NCI-H526 treated with DMSO at 0.1 percent for 48 hours (cell line): ENCODE measurements around the gene CRMP1.

Source experiments
- DNase-seq: peaks from one replicate; lab custom pipeline; 2025; lab: John Stamatoyannopoulos, UW

CRMP1 gene

DNA sequence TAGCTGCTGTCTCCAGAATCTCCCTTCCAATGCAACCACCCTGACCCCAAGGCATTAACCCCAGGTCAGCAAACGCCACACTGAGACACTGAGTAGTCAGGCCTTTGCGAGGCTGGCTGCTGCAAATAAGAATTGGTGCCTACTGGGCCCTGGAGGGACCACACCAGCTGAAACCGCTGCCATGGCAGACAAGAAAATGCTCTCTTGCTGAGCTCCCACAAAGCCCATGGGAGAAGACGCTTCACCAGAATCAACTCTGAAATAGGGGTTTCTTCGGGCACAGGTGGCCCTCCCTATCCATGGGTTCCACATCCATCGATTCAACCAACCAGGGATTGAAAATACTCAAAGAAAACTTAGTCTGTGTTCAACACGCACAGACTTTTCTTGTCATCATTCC lies 26.7 kb upstream of the CRMP1 start:
- DNase-seq = no peak

DNA sequence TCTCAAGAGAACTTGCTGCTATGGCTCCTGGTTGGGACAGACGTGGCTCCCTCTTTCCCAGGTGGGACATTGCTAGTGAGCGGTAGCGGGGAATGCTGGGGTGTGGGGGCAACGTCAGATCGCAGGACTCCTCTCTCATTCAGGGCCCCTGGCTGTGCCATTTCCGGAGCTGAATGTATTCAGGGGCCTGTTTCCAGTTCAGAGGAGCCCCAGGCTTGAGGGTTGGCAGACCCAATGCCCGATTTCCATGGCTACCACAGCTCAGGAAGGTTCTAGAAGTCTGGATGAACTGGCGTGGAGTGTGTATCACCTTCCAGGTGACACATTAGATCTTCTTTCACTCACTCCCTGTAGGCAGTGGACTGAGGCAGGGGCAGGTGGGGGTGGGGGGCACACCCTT lies 26.2 kb upstream of the CRMP1 start:
- no peak for DNase-seq

DNA sequence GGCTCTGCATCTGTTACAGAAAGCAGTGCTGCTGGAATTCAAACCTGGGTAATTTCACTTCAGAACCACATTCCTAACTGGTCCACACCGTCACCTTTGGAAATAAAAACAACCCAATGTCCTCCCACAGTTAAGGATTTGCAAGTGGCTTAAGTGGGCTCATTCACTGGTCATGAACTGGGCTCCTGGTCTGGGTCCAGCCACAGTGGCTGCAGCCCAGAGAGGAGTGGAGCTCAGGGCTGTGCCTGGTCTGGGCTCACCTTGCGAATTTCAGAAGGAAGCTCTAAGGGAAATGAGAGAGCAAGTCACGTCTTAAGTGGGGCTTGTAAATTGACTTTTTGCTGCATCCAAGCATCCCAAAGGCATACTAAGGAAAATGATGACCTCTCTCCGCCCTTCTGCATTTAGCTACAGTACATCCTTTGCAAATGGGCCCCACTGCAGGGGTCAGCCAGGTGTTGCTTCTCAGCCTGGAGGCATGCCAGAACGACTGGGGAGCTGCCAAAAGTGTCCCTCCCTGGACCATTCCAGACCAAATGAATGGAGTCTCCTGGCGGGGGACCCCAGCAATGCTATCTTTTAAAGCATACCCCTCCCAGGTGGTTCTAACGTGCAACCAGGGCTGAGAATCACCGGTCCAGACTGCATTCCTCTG lies 25.6 kb upstream of the CRMP1 start:
- DNase-seq = no peak

DNA sequence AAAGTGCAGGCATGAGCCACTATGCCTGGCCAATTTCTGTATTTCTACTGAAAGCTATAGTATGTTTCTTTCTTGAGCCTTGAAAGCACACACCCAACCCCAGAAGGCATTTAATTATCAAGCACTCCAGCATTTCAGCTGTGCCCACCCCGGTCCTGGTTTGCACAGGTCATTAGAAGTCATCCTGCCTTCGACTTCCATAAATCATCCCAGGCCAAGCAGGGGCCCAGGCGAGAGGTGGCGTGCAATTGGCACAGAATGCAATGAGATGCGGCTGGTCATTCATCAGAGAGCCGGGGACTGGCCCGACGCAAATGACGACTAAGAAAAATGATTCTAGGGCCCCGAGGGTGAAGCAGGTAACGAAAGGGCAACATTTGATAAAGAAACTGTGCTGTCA lies 24.8 kb upstream of the CRMP1 start:
- no peak for DNase-seq

DNA sequence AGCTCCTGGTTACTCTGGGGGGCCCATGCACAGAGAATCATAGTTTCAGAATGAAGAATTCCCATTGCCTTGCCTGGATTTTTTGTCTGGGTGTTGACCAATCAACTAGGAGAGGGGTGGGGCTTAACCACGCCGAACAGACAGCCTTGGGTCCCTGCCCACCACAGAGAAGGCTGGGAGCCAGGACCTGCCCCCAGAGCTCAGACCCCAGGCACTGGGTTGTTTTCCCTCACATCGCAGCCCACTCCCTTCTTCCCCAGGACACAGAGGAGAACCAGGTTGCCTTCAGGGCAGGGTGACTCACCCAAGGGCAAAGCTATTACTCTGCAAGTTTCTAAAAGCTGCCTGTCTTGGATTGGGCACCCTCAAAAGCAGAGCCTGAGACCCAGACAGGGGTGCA lies 23.3 kb upstream of the CRMP1 start:
- no peak for DNase-seq

DNA sequence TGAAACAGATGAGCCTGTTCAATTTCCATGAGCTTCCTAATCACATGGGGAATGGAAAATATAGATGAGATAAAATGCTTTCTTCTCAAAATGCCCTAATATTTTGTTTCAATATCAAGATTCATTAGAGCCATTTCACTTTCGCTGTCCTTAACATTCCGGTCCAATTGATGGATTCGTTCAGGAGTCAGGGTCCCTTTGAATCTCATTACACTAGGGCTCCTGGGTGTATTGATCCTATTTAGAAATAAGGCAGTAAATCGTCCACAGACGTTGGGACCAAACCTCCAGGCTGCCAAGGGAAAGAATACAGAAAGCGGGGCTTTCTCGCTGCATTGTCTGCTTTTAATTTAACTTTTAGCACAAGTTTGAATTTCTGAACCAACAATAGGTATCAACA lies 20.6 kb upstream of the CRMP1 start:
- no peak for DNase-seq

DNA sequence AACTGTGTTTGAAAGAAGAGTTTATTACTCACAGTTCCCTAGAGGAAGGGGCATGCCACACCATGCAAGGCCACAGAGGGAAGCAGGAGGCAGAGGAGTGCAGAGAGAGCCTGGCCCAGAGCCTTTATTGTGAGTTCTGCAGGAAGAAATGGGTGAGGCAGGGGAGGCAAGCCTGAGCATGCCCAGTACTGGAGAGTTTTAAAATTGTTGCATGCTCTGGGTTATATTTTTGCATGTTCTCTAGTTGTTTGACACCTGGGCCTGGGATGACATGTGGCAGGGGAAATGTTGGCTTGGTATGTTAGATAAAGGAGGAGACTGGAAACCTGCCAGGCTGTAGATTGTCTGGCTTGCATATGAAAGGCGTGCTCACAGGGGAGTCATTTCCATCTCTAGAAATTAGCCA lies 19.7 kb upstream of the CRMP1 start:
- DNase-seq = peak; percentile 83

DNA sequence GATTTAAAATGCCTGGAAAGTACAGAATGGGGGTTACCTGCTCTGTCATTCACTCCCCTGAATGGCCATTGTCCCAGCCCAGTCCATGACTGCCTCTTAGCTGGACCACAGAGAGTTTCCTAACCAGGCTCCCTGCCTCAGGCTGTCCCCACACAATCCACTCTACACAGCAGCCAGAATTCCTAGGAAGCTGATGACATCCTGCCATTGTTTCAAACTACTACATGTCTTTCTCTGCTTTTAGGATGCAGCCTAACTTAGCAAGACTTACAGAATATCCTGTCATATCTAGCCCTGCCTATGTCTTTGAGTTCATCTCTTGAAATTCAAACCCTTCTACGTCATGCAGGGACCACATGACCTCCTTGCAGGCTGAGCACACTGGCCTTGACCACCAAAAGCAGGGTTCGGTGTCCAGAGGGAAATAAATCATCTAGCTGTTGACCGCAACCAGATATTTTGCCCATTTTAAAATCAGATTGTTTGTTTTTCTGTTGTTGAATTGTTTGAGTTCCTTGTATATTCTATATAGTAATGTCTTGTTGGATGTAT lies 16.1 kb upstream of the CRMP1 start:
- no peak for DNase-seq

DNA sequence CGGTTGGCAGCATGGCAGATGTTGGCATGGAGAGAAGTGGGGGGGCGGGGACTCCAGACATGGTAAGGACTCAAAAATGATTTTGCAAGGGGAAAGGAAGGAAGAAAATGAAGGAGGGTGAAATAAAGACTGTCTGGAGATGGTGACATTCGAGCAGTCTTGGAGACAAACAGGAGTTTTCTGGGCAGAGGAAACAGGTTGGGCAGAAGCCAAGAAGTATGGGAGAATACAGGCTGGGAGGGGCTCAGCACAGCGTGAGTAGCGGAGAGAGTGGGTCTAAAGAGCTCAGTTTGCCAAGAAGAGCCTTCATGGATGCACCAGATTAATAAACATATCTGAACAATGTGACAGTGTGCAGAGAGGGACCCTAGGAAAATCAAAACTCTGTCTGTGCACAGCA lies 13.3 kb upstream of the CRMP1 start:
- DNase-seq = no peak

DNA sequence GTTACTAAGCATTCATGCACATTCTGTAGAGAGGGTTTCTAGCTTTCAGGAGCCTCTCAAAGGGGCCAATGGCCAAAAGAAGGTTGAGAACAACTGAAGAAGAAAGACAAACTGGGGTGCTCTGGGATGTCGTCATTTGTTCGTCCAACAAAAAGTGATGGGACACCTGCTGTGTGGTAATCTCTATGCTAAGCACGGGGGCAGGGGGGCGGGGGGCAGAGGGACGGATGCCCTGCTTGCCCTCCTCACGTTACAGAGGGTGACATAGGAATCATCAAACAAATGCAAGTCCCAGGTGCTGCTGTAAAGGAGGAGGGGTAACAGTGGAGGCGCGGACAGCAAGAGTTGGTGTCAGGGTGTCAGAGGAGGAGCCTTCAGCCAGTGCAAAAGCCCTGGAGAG lies 12.8 kb upstream of the CRMP1 start:
- DNase-seq = no peak

DNA sequence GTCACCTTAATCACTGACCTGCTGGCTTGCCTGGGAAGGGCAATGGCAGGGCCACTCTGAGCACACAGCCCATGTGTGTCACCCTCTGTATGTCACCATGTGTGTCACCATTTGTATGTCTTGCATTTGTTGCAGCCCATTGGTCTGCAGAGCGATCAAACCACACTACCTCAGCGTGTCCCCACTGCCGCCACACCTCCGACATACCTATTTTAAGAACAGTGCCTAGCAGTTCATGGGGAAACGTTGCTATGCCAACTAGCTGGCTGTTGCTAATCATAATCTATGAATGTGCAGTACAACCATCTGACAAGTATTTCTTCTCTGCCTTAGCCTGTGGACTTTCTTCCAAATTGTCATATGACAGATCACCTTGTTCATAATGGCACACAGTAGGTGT lies 8.0 kb upstream of the CRMP1 start:
- DNase-seq = no peak

DNA sequence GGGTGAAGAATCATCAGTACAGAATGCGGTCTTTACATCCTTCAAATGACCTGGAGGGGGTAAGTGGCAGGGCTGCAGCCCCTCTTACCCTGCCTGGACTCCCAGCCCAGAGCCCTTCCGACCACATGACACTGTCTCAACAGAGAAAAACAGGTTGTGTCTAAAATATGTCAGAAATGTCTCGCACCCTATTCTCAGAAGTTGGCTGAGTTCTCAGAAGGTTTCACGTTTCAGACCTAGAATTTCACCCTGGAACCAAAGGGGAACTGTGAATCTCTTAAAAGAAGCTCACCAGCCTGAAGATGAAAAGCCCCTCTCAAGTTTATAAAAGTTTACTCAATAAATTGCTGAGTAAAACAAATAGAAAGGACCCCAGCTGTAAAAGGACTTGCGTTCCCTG lies 7.0 kb upstream of the CRMP1 start:
- no peak for DNase-seq

DNA sequence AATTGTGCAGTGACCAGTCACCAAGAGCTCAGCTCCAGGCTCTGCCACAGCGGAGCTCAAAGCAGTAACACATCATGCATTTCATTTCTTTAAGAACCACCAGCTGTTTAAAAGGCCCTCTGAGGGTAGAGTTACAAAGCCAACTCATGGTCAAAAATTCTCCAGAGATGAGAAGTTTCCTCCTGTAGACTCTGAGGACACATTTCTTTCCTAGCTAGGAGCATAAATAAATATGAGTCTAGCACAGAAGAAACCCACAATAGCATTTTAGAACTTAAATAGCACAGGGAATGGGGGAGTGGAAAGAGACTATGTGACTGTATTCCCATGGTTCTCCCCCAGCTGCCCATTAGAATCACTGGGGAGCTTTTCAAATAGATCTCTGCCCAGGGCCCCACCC lies 6.5 kb upstream of the CRMP1 start:
- no peak for DNase-seq

DNA sequence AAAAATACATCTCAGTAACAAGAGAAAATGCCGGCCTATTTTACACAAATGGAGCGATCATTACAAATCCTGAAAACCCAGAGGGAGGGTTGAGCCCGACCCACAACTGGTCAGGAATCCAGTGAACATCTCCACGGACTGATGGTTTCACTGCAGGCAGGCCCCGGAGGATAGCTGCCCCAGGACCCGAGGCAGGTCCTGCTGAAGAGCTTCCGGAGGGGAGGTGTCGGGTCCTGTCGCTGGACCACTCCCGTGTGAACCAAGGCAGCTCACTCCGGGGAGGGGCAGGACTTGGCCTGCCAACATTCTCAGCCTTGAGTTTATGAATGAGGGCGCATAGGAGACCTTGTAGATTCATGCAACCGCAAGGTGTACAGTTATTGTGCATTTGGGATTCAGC lies 4.8 kb upstream of the CRMP1 start:
- no peak for DNase-seq

DNA sequence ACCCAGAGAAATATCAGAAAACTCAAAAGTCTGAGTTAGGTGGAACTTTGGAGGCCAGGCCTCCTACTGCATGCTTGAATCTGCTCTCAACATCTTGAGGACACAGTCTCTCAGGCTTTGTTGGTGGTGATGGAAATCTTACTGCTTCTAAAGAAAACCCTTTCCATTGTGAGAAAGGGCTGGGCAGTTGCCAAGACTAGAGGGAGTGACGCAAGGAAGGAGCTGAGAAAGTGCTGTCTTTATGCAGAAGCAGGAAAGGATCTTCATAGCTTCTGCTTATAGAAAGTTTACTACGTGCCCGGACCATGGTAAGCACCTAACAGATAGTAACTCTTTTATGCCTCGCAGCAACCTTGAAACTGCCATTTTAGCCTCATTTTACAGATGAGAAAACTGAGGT lies 2.4 kb upstream of the CRMP1 start:
- no peak for DNase-seq

DNA sequence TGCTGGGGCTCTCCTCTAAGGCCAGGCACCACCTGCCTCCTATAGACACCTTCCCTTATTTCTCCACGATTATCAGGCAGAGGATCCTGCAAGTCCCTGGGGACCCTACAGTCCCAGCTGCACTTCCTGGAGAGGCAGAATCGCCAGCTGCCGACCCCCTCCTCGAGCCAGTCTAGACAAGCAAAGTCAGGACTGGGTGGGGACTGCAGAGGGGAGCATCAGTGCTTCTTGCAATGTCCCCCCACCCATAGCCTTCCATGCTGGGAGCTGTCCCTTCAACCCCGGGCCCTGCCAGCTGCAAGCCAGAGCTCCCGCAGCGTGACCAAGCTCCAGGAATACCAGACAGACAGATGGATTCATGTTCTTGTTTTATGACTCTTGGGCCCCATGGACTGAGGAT lies 1.4 kb upstream of the CRMP1 start:
- DNase-seq = peak; percentile 33

DNA sequence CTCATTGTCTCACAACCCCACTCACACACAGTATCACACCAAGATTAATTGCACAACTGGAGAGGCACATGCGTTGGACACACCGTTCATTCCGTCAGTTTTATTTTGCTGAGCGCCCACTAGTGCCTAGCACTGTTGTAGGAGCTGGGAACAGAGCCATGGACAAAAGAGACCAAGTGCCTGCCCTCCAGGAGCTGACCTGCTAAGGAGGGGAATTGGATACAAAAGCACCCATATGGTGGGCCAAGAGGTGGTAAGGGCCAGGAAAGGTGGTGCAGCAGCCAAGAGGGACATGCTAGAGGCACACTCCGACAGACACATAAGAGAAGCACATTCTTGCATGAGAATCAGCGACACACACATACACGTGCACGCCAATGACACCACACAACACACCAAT lies 705 bp upstream of the CRMP1 start:
- DNase-seq = no peak

DNA sequence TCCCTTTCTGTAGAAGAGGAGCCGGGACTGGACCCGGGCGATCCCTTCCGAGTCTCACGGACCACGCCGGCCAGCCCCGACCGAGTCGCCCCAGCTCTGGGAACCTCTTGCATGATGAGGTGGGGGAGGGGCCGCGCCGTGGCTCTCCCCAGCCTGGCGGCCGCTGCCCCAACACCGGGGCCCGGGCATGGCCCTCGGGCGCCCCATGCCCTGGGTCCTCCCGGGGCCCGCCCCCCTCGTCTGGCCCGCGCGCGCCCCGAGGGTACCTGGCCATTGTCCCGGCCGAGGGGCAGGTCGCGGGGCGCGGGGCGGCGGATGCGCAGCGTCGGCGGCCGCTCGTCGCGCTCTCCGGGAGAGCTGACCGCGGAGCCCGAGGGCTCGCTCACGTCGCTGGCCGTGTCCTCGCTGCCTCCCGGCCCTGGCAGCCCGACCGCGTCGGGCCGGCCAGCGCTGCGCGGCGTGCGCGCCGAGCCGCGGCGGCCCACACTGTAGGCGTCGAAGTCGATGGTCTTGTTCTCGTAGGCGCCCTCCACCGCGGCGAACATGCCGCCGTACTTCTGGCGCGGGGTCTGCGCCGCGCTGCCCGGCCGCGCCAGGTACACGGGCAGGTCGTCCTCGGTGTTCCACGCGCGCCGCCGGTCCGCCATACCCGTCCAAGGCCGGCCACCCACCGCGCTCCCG lies 423 bp downstream of the CRMP1 start:
- DNase-seq = peak; percentile 35

DNA sequence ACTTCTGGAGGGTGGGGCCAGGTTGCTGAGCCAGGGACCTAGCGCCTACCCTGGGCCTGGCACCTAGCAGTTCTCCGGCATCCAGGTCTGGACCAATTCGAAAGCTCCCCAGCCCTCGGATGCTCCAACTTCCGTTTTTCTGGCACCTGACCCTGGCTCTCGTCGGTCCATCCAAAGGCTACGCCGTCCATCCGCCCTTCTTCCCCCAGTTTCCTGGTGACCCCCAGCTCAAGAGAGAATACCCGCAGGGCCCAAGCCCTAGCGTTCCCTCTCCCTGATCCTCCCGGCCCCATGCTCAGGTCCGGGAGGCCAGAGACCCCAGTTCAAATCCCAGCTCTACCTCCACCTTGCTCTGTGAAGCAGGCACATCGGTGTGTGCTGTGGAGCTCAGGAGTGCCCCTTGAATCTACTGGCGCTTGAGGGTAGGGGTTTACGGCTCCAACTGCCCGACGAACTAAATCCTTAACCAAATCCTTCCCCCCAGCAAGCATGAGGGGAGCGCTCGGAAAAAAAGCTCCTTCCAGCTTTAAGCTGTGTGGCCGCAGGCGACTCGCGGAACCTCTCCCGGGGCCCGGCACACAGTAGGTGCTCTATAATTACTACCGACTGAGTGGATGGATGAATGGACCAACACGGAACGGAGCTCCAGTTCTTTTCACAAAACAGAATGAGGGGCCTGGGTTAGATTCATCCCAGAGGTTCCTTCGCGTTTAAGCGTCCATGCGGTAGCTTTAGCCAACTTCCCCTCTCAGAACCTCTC lies 1.1 kb downstream of the CRMP1 start:
- peak; percentile 37 for DNase-seq

DNA sequence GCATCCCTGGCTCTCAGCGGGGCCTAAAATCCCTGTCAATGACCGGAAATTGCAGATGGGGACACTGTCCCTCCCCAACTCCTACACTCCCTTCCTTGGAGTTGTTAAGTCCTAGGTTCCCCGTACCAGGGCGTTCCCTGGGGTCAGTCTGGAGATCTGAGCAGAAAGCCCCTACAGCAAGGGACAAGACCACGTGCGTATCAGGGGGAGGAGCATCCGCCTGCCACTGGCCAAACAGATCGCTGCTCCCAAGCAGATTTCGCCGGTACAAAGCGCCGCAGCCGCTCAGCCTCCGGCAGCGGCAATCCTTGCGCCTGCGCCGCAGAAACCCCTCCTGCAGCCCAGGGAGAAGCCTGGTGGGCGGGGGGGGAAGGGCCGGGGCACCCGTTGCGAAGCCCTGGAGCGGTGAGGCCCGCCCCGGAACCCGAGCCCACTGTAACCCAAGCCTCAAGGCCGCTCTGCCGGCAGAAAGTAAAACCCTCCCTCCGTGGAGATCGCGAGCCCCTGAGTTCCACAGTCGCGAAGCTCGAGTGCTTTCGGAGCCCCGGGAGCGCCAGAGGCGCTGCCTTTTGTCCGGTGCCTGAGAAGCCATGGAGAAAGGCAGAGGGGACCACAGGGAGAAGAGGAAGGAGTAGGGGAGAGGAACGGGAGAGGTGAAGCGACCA lies 2.7 kb downstream of the CRMP1 start:
- DNase-seq = peak; percentile 92

DNA sequence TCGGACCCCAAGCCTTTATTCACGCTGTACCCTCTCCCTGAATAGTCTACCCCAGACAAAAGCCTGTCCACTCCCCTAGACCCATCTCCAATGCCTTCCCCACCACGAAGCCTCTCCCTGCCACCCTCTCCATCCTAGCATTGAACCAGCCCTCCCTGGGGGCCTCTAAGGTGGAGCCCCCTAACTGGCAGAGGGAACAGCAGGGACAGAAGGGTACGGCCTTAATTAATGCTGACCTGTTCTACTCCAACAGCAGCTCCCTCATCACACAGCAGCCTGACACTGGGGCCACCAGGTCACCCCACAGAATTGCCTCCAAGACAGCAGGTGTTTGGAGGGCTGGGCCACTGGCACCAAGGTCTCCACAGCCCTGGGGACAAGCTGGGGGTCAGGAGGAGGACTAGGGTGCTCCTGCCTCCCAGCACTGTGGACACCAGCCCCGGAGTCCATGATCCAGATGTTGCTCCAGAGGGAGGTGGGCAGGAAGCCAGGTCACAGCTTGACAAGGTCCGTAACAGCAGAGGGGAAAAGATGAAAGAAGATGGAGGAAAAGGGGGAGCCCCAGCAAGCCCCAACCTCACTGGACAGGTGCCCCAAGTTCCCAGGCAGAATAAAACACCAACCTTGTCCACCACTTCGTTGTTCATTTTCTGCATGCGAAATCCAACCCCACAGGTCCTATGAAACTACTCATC lies 3.7 kb downstream of the CRMP1 start:
- no peak for DNase-seq
